Endothelial cell of umbilical vein (primary cell): ENCODE measurements around the gene GADL1. TPM values are rescaled to one million over a fixed set of nuclear protein-coding genes. Genes with fewer than 3 reads are reported as not detected.

Source experiments
- BruUV-seq: library from RNA; stranded (reverse); fragments of 400-500 nt; replicated peaks from 2 replicates; lab custom pipeline; 2021; lab: Mats Ljungman, UMichigan
- CTCF ChIA-PET: fragments of 300-600, 350-600 bp; sonication (Branson Sonifier 250); formaldehyde crosslinking; loops from one replicate; lab custom pipeline; 2021; ENCODE audit warnings: antibody characterized with exemption, inconsistent platforms; lab: Charles Lee
- POLR2A ChIA-PET: fragments of 300-600, 350-600 bp; sonication (Branson Sonifier 250); formaldehyde crosslinking; loops from one replicate; lab custom pipeline; 2021; ENCODE audit warnings: antibody characterized with exemption, inconsistent platforms; lab: Charles Lee
- DNase-seq: peaks from one replicate; pipeline ENCODE4 v3.0.0-alpha.2; 2011; ENCODE audit warnings: low read depth, low spot score
- FAIRE-seq: peaks from 2 replicates; lab custom pipeline; 2011; peaks lifted over from hg19 to GRCh38; lab: Jason Lieb, UNC
- H2AFZ ChIP-seq: 2 replicates; pipeline ENCODE4 v1.6.0; 2012; ENCODE audit warnings: low read depth, low read length, control low read depth, inconsistent platforms
- H3K27ac ChIP-seq: 2 replicates; pipeline ENCODE4 v1.5.1; 2011; ENCODE audit warnings: low read depth, mild to moderate bottlenecking, control low read depth, low read length, moderate library complexity; ENCODE audit not compliant: insufficient read depth
- H3K27me3 ChIP-seq, 2 experiments: 2 replicates each; pipeline versions ENCODE4 v1.6.0 to v1.6.1; 2011; ENCODE audit warnings: low read length in 2 of 2, mixed read lengths in 1 of 2; ENCODE audit not compliant: control insufficient read depth in 2 of 2, insufficient read depth in 2 of 2
- H3K36me3 ChIP-seq, 2 experiments: 2 replicates in 1 of 2; 3 replicates in 1 of 2; pipeline ENCODE4 v1.5.1; 2011; ENCODE audit warnings: low read length in 2 of 2, mild to moderate bottlenecking in 1 of 2, moderate library complexity in 1 of 2; ENCODE audit not compliant: control insufficient read depth in 2 of 2, insufficient read depth in 2 of 2; ENCODE audit errors: extremely low read depth in 1 of 2
- H3K4me1 ChIP-seq: 3 replicates; pipeline ENCODE4 v1.5.1; 2011; ENCODE audit warnings: mild to moderate bottlenecking, low read length; ENCODE audit not compliant: control insufficient read depth, insufficient read depth; ENCODE audit errors: extremely low read depth
- H3K4me2 ChIP-seq: 2 replicates; pipeline ENCODE4 v1.6.1; 2011; ENCODE audit warnings: low read length, control low read depth, mixed read lengths; ENCODE audit not compliant: insufficient read depth
- H3K4me3 ChIP-seq, 3 experiments: fragments of 200-600 bp in 1 of 3; sonication (generic), shearing (Covaris generic) in 1 of 3; replicated peaks in 1 of 3; 2 replicates each; pipeline ENCODE4 v1.5.1; 2011 to 2016; ENCODE audit warnings: control low read depth in 3 of 3, low read length in 3 of 3, mild to moderate bottlenecking in 2 of 3, inconsistent platforms in 1 of 3, low read depth in 1 of 3, moderate library complexity in 1 of 3; ENCODE audit not compliant: insufficient read depth in 1 of 3
- H3K79me2 ChIP-seq: 2 replicates; pipeline ENCODE4 v1.6.0; 2012; ENCODE audit warnings: low read length, inconsistent platforms; ENCODE audit not compliant: control insufficient read depth, insufficient read depth
- H3K9ac ChIP-seq: replicated peaks from 2 replicates; pipeline ENCODE3; 2011; ENCODE audit warnings: low read length, control low read depth; ENCODE audit not compliant: insufficient read depth; ENCODE audit errors: extremely low read depth
- H3K9me1 ChIP-seq: replicated peaks from 3 replicates; pipeline ENCODE4 v1.6.0; 2011; ENCODE audit warnings: mild to moderate bottlenecking, low read length; ENCODE audit not compliant: control insufficient read depth, insufficient read depth; ENCODE audit errors: extremely low read depth
- H3K9me3 ChIP-seq: replicated peaks from 2 replicates; pipeline ENCODE4 v1.5.1; 2012; ENCODE audit warnings: low read length, inconsistent platforms; ENCODE audit not compliant: control insufficient read depth, insufficient read depth
- H4K20me1 ChIP-seq: replicated peaks from 2 replicates; pipeline ENCODE3; 2011; ENCODE audit warnings: mild to moderate bottlenecking, low read length; ENCODE audit not compliant: control insufficient read depth, insufficient read depth; ENCODE audit errors: extremely low read depth
- CTCF ChIP-seq, 2 donors: IDR thresholded peaks; 1 replicate in 1 of 2; 2 replicates in 1 of 2; pipeline ENCODE4 v1.5.1; 2011; ENCODE audit warnings: low read length in 2 of 2, mild to moderate bottlenecking in 2 of 2, moderate library complexity in 2 of 2, control low read depth in 1 of 2, inconsistent platforms in 1 of 2, low read depth in 1 of 2; ENCODE audit not compliant: insufficient read depth in 1 of 2; ENCODE audit errors: extremely low read depth in 1 of 2
- EZH2 ChIP-seq: IDR thresholded peaks from 2 replicates; pipeline ENCODE4 v1.6.1; 2012; ENCODE audit warnings: borderline replicate concordance, low read depth, mild to moderate bottlenecking, moderate library complexity, low read length, inconsistent platforms; ENCODE audit not compliant: severe bottlenecking
- FOS ChIP-seq: IDR thresholded peaks from 2 replicates; pipeline ENCODE4 v1.6.1; 2011; ENCODE audit warnings: mild to moderate bottlenecking, low read length, moderate library complexity, borderline replicate concordance; ENCODE audit not compliant: insufficient read depth
- JUN ChIP-seq: IDR thresholded peaks from 2 replicates; pipeline ENCODE4 v1.6.1; 2011; ENCODE audit warnings: borderline replicate concordance, low read depth; ENCODE audit not compliant: insufficient read length, insufficient read depth
- MAX ChIP-seq: IDR thresholded peaks from 2 replicates; pipeline ENCODE4 v1.6.1; 2011; ENCODE audit not compliant: insufficient read depth, insufficient read length
- POLR2A ChIP-seq: IDR thresholded peaks from 2 replicates; pipeline ENCODE4 v1.6.1; 2012; ENCODE audit warnings: low read depth, mild to moderate bottlenecking, control low read depth, low read length
- POLR2AphosphoS5 ChIP-seq: IDR thresholded peaks from 2 replicates; pipeline ENCODE4 v1.6.1; 2012; ENCODE audit warnings: low read depth, mild to moderate bottlenecking, control low read depth, low read length, moderate library complexity; ENCODE audit not compliant: insufficient read depth
- dilution Hi-C: fragments of 300-500 bp; cut with MboI; formaldehyde crosslinking; loops from one replicate; pipeline ENCODE4 v1.15.0; 2019; ENCODE audit warnings: low sequenced_read_pairs; ENCODE audit not compliant: extremely low pct_ligation_motif_present
- intact Hi-C: fragments of 100-400 bp; cut with micrococcal nuclease; formaldehyde crosslinking; loops from one replicate; pipeline ENCODE4 v1.10.0; 2022
- polyA plus RNA-seq, 4 experiments: library from polyadenylated mRNA; depleted of rRNA in 3 of 4; stranded (reverse) in 3 of 4; unstranded in 1 of 4; fragments of >200 nt; gene quantifications; 2 replicates each; pipeline versions ENCODE4 v1.2.1 to v1.2.3, GENCODE V29; 2011 to 2012; ENCODE audit warnings: missing spikeins in 1 of 4
- total RNA-seq: library from RNA; stranded (reverse); gene quantifications from 2 replicates; pipeline ENCODE4 v1.2.3, GENCODE V29; 2021

Gene GADL1
- total and polyA plus RNA-seq, 2 donors (not counting 3 experiments of a cell fraction or from before 2014, with no cell fraction given), result not detected

GRCh38 chr3:30728143-30728542 lies 166.3 kb downstream of the GADL1 start:
- H3K4me1 ChIP-seq, result no peaks in the 10 kb centered on the region
- H3K27ac ChIP-seq, result no peak overlapping the region
- H3K27me3 ChIP-seq, result no peaks in the 10 kb centered on the region
- TF ChIP-seq POLR2AphosphoS5 (no peak), POLR2A (no peak)
- no peak overlapping the region for H2AFZ ChIP-seq
- no peaks in the 10 kb centered on the region for H3K9me3 ChIP-seq
- no TSS peak for BruUV-seq
- POLR2A ChIA-PET, result no interaction called here
- H3K4me2 ChIP-seq, result no peak overlapping the region
- H3K79me2 ChIP-seq, result no peaks in the 10 kb centered on the region
- H3K36me3 ChIP-seq, result no peaks in the 10 kb centered on the region
- dilution Hi-C loops, result no loop called here
- FAIRE-seq, result no peak
- CTCF ChIA-PET, result no interaction called here
- no peak overlapping the region for H3K4me3 ChIP-seq
- DNase-seq, result no peak
- no peaks in the 10 kb centered on the region for H4K20me1 ChIP-seq
- intact Hi-C loops, result no loop called here
- no peaks in the 10 kb centered on the region for H3K9me1 ChIP-seq
- H3K9ac ChIP-seq, result no peak overlapping the region

GRCh38 chr3:30724863-30725262 lies 169.6 kb downstream of the GADL1 start:
- Histone ChIP-seq H3K4me3 (no peak overlapping the region), H2AFZ (no peak overlapping the region), H3K79me2 (no peaks in the 10 kb centered on the region), H3K27me3 (no peaks in the 10 kb centered on the region), H3K9me3 (no peaks in the 10 kb centered on the region), H3K4me2 (no peak overlapping the region), H3K9me1 (no peaks in the 10 kb centered on the region), H3K27ac (no peak overlapping the region), H3K9ac (no peak overlapping the region), H4K20me1 (no peaks in the 10 kb centered on the region), H3K4me1 (peaks cover 16% of the 10 kb centered on the region), H3K36me3 (no peaks in the 10 kb centered on the region)
- dilution Hi-C loops (no loop called here), intact Hi-C loops (no loop called here)
- no TSS peak for BruUV-seq
- DNase-seq (no peak), FAIRE-seq (no peak)
- CTCF ChIA-PET, result interaction anchor here (1.2 kb wide), 1 partner anchor 9 kb away, joined by 3 read pairs; no protein-coding TSS in a partner anchor
- POLR2A ChIA-PET, result no interaction called here
- no peak for TF ChIP-seq JUN
- TF ChIP-seq CTCF (IDR thresholded peaks at IDR 0.05; ENCODE audit: extremely low read depth in 1 of 2, insufficient read depth in 1 of 2, low read depth in 1 of 2, low read length in 2 of 2), result no peak
- TF ChIP-seq EZH2, result no peak
- TF ChIP-seq FOS, result no peak
- TF ChIP-seq MAX, result no peak
